ENCODE data around the gene HOXB5.

HOXB5 gene

GRCh38 chr17:48565022-48565554 is 28.5 kb downstream of the HOXB5 start:
- Histone ChIP-seq H3K4me3 (replicated peaks; ENCODE audit: low read depth, low read length) (no peak overlapping the region), H3K27me3 (replicated peaks; ENCODE audit: control insufficient read depth, insufficient read depth, low read length) (no peaks in the 10 kb centered on the region), H3K36me3 (ENCODE audit: control insufficient read depth, insufficient read depth, low read length) (no peaks in the 10 kb centered on the region)
- DNase-seq (ENCODE audit: extremely low read depth, insufficient read length): no peak
- no peak for TF ChIP-seq CTCF (IDR thresholded peaks at IDR 0.05; ENCODE audit: insufficient read depth, low read length, poor library complexity, severe bottlenecking)

GRCh38 chr17:48564188-48565021 is 29.2 kb downstream of the HOXB5 start:
- no peak overlapping the region for H3K4me3 ChIP-seq (replicated peaks; ENCODE audit: low read depth, low read length)
- TF ChIP-seq CTCF (IDR thresholded peaks at IDR 0.05; ENCODE audit: insufficient read depth, low read length, poor library complexity, severe bottlenecking): no peak
- DNase-seq (ENCODE audit: extremely low read depth, insufficient read length): no peak
- H3K27me3 ChIP-seq (replicated peaks; ENCODE audit: control insufficient read depth, insufficient read depth, low read length): no peaks in the 10 kb centered on the region
- H3K36me3 ChIP-seq (ENCODE audit: control insufficient read depth, insufficient read depth, low read length): no peaks in the 10 kb centered on the region

- no peak for DNase-seq (ENCODE audit: extremely low read depth, insufficient read length)
- Histone ChIP-seq H3K36me3 (ENCODE audit: control insufficient read depth, insufficient read depth, low read length) (no peaks in the 10 kb centered on the region), H3K4me3 (replicated peaks; ENCODE audit: low read depth, low read length) (no peak overlapping the region), H3K27me3 (replicated peaks; ENCODE audit: control insufficient read depth, insufficient read depth, low read length) (no peaks in the 10 kb centered on the region)
- no peak for TF ChIP-seq CTCF (IDR thresholded peaks at IDR 0.05; ENCODE audit: insufficient read depth, low read length, poor library complexity, severe bottlenecking)
These were observed 29.8 kb downstream of the HOXB5 start for GRCh38 chr17:48563867-48564187.

- Histone ChIP-seq H3K27me3 (replicated peaks; ENCODE audit: control insufficient read depth, insufficient read depth, low read length) (no peaks in the 10 kb centered on the region), H3K36me3 (ENCODE audit: control insufficient read depth, insufficient read depth, low read length) (no peaks in the 10 kb centered on the region), H3K4me3 (replicated peaks; ENCODE audit: low read depth, low read length) (no peak overlapping the region)
- no peak for TF ChIP-seq CTCF (IDR thresholded peaks at IDR 0.05; ENCODE audit: insufficient read depth, low read length, poor library complexity, severe bottlenecking)
- no peak for DNase-seq (ENCODE audit: extremely low read depth, insufficient read length)
These were observed 30.2 kb downstream of the HOXB5 start for GRCh38 chr17:48563385-48563838.

GRCh38 chr17:48562934-48563333 is 30.6 kb downstream of the HOXB5 start:
- no peak for DNase-seq (ENCODE audit: extremely low read depth, insufficient read length)
- H3K36me3 ChIP-seq (ENCODE audit: control insufficient read depth, insufficient read depth, low read length): no peaks in the 10 kb centered on the region
- no peak overlapping the region for H3K4me3 ChIP-seq (replicated peaks; ENCODE audit: low read depth, low read length)
- no peaks in the 10 kb centered on the region for H3K27me3 ChIP-seq (replicated peaks; ENCODE audit: control insufficient read depth, insufficient read depth, low read length)
- no peak for TF ChIP-seq CTCF (IDR thresholded peaks at IDR 0.05; ENCODE audit: insufficient read depth, low read length, poor library complexity, severe bottlenecking)

All from GM06990 (cell line).